ENCODE results near the gene MARCHF4. TPM values are rescaled to one million over a fixed set of nuclear protein-coding genes. Genes with fewer than 3 reads are reported as not detected.

MARCHF4 gene
- total RNA-seq, 1 experiment from 2014 or later: not detected

DNA sequence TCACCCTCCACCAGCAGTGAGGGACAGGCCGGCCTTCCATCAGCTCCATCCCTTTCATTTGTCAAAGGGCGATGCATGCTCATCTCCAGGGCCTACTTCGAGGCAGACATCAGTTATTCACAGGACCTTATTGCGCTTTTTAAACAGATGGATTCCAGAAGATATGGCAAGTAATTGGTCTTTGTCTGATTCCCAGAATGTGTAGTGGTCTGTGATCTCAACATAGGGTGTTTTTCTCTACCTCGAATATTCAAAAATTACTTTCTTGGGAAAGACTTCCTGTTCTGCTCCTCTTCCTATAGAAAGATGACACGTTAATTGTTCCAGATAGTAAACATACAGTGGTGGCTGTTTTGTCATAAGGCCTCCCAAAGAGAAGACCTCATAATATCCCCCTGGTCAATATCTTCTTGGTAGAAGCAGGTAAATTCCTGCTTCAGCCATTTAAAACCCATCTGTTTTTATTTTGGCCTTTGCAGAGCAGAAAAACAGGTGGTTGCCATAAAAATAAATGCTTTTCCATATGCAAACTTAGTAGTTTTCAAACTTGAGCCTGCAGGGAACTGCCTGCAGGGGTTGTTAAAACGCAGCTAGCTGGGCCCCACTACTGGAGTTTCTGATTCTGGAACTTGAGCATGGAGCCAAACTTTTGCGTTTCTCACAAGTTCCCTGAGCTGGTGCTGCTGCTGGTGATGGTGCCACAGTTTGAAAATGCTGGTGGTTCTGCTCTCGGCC lies 48.3 kb upstream of the MARCHF4 start:
- ATAC-seq (no peak), DNase-seq (ENCODE audit: low read depth, low spot score) (no peak)
- no peaks in the 10 kb centered on the region for H4K20me1 ChIP-seq (ENCODE audit: insufficient read depth)
- H3K4me3 ChIP-seq (replicated peaks in 1 of 2; ENCODE audit: low read depth in 1 of 2, low read length in 2 of 2): no peak overlapping the region
- H3K27me3 ChIP-seq (ENCODE audit: insufficient read depth, low read length): no peaks in the 10 kb centered on the region
- no peak overlapping the region for H3K27ac ChIP-seq (ENCODE audit: low read depth, low read length)
- no peak overlapping the region for H3K4me2 ChIP-seq (ENCODE audit: low read length)
- H3K9me3 ChIP-seq (ENCODE audit: control insufficient read depth in 1 of 2, insufficient read depth in 1 of 2, low read depth in 1 of 2, low read length in 2 of 2): peaks cover 0 to 3% of the 10 kb centered on the region in 2 experiments; a peak in 1 of 4 replicates
- ChIA-PET RAD21 (ENCODE audit: low non-redundant PET in 1 of 2, low total read pairs in 2 of 2, uncharacterized antibody in 2 of 2, unreplicated experiment in 2 of 2) (no interaction called here), CTCF (no interaction called here), POLR2A (no interaction called here)
- H2AFZ ChIP-seq (ENCODE audit: low read depth, low read length, poor library complexity, severe bottlenecking): no peak overlapping the region
- H3K4me1 ChIP-seq (ENCODE audit: control insufficient read depth in 1 of 2, insufficient read depth in 2 of 2, low read length in 2 of 2): no peaks in the 10 kb centered on the region
- H3K9me2 ChIP-seq (ENCODE audit: insufficient read depth): no peaks in the 10 kb centered on the region
- intact Hi-C loops (cut with micrococcal nuclease): no loop called here
- H3K79me2 ChIP-seq (ENCODE audit: insufficient read depth, low read length): no peaks in the 10 kb centered on the region
- TF ChIP-seq JUND (IDR thresholded peaks at IDR 0.05) (no peak), RAD21 (IDR thresholded peaks at IDR 0.05; ENCODE audit: low read depth) (no peak), SP1 (IDR thresholded peaks at IDR 0.05; ENCODE audit: low read depth) (no peak), EZH2phosphoT487 (IDR thresholded peaks at IDR 0.05; ENCODE audit: borderline replicate concordance) (no peak)
- TF ChIP-seq, protein P1, sequence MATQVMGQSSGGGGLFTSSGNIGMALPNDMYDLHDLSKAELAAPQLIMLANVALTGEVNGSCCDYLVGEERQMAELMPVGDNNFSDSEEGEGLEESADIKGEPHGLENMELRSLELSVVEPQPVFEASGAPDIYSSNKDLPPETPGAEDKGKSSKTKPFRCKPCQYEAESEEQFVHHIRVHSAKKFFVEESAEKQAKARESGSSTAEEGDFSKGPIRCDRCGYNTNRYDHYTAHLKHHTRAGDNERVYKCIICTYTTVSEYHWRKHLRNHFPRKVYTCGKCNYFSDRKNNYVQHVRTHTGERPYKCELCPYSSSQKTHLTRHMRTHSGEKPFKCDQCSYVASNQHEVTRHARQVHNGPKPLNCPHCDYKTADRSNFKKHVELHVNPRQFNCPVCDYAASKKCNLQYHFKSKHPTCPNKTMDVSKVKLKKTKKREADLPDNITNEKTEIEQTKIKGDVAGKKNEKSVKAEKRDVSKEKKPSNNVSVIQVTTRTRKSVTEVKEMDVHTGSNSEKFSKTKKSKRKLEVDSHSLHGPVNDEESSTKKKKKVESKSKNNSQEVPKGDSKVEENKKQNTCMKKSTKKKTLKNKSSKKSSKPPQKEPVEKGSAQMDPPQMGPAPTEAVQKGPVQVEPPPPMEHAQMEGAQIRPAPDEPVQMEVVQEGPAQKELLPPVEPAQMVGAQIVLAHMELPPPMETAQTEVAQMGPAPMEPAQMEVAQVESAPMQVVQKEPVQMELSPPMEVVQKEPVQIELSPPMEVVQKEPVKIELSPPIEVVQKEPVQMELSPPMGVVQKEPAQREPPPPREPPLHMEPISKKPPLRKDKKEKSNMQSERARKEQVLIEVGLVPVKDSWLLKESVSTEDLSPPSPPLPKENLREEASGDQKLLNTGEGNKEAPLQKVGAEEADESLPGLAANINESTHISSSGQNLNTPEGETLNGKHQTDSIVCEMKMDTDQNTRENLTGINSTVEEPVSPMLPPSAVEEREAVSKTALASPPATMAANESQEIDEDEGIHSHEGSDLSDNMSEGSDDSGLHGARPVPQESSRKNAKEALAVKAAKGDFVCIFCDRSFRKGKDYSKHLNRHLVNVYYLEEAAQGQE (IDR thresholded peaks at IDR 0.05; ENCODE audit: low read depth): no peak
- BruUV-seq (replicated peaks): no TSS peak
- H3K36me3 ChIP-seq (ENCODE audit: control insufficient read depth in 1 of 2, insufficient read depth in 2 of 2, low read length in 2 of 2): peaks cover 19 to 21% of the 10 kb centered on the region in 2 experiments; a peak in 3 of 4 replicates
- H3K9ac ChIP-seq (ENCODE audit: low read length): no peak overlapping the region

DNA sequence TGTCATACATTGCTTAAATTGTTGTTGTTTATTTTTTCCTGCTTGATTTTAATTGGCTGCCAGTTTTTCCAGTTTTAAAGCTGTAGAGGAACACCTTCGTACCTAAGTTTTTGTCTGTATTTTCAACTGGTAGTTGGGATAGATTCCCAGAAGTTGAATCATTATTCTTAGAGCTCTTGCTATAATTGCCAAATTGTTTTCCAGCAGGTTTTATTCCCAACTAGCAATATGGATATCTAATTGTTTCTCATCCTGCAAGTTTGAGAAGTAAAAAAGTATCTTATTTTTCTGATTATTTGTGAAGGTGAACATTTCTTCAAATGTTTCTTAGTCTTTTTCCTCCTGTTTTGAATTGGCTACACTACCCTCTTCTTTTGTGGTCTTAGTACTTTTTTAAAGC lies 46.7 kb upstream of the MARCHF4 start:
- RAD21 ChIA-PET (ENCODE audit: low non-redundant PET in 1 of 2, low total read pairs in 2 of 2, uncharacterized antibody in 2 of 2, unreplicated experiment in 2 of 2): no interaction called here
- CTCF ChIA-PET: no interaction called here
- H4K20me1 ChIP-seq (ENCODE audit: insufficient read depth): no peaks in the 10 kb centered on the region
- TF ChIP-seq, protein P2, sequence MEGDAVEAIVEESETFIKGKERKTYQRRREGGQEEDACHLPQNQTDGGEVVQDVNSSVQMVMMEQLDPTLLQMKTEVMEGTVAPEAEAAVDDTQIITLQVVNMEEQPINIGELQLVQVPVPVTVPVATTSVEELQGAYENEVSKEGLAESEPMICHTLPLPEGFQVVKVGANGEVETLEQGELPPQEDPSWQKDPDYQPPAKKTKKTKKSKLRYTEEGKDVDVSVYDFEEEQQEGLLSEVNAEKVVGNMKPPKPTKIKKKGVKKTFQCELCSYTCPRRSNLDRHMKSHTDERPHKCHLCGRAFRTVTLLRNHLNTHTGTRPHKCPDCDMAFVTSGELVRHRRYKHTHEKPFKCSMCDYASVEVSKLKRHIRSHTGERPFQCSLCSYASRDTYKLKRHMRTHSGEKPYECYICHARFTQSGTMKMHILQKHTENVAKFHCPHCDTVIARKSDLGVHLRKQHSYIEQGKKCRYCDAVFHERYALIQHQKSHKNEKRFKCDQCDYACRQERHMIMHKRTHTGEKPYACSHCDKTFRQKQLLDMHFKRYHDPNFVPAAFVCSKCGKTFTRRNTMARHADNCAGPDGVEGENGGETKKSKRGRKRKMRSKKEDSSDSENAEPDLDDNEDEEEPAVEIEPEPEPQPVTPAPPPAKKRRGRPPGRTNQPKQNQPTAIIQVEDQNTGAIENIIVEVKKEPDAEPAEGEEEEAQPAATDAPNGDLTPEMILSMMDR (IDR thresholded peaks at IDR 0.05 in 2 of 3, conservative IDR thresholded peaks at IDR 0.05 in 1 of 3; ENCODE audit: borderline replicate concordance in 1 of 3, insufficient read depth in 1 of 3, low read depth in 2 of 3, low read length in 2 of 3): no peak
- TF ChIP-seq, protein P3, sequence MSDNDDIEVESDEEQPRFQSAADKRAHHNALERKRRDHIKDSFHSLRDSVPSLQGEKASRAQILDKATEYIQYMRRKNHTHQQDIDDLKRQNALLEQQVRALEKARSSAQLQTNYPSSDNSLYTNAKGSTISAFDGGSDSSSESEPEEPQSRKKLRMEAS (IDR thresholded peaks at IDR 0.05): no peak
- TF ChIP-seq, protein P4, sequence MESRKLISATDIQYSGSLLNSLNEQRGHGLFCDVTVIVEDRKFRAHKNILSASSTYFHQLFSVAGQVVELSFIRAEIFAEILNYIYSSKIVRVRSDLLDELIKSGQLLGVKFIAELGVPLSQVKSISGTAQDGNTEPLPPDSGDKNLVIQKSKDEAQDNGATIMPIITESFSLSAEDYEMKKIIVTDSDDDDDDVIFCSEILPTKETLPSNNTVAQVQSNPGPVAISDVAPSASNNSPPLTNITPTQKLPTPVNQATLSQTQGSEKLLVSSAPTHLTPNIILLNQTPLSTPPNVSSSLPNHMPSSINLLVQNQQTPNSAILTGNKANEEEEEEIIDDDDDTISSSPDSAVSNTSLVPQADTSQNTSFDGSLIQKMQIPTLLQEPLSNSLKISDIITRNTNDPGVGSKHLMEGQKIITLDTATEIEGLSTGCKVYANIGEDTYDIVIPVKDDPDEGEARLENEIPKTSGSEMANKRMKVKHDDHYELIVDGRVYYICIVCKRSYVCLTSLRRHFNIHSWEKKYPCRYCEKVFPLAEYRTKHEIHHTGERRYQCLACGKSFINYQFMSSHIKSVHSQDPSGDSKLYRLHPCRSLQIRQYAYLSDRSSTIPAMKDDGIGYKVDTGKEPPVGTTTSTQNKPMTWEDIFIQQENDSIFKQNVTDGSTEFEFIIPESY (IDR thresholded peaks at IDR 0.05; ENCODE audit: extremely low read depth, insufficient replicate concordance, low read length): no peak
- TF ChIP-seq ZNF274 (IDR thresholded peaks at IDR 0.05; ENCODE audit: low read depth, low read length): no peak
- no peak for TF ChIP-seq ELF1 (IDR thresholded peaks at IDR 0.05; ENCODE audit: borderline replicate concordance, low read depth)
- no peak for TF ChIP-seq TCF7L2 (IDR thresholded peaks at IDR 0.05; ENCODE audit: borderline replicate concordance, extremely low read depth, insufficient read depth, insufficient read length)

More for the DNA sequence above, 46.7 kb upstream of the MARCHF4 start:
- H3K79me2 ChIP-seq (ENCODE audit: insufficient read depth, low read length): no peaks in the 10 kb centered on the region
- peaks cover 10 to 17% of the 10 kb centered on the region in 2 experiments; a peak in 2 of 4 replicates for H3K36me3 ChIP-seq (ENCODE audit: control insufficient read depth in 1 of 2, insufficient read depth in 2 of 2, low read length in 2 of 2)
- ATAC-seq (no peak), DNase-seq (ENCODE audit: low read depth, low spot score) (no peak)
- no peaks in the 10 kb centered on the region for H3K9me3 ChIP-seq (ENCODE audit: control insufficient read depth in 1 of 2, insufficient read depth in 1 of 2, low read depth in 1 of 2, low read length in 2 of 2)
- POLR2A ChIA-PET: no interaction called here
- no peak overlapping the region for H3K4me2 ChIP-seq (ENCODE audit: low read length)
- H3K27me3 ChIP-seq (ENCODE audit: insufficient read depth, low read length): no peaks in the 10 kb centered on the region
- intact Hi-C loops (cut with micrococcal nuclease): loop anchor here (10.0 kb wide), 1 partner anchor 266 kb away; no protein-coding TSS in a partner anchor
- no peak overlapping the region for H3K4me3 ChIP-seq (replicated peaks in 1 of 2; ENCODE audit: low read depth in 1 of 2, low read length in 2 of 2)
- H2AFZ ChIP-seq (ENCODE audit: low read depth, low read length, poor library complexity, severe bottlenecking): no peak overlapping the region
- H3K9me2 ChIP-seq (ENCODE audit: insufficient read depth): no peaks in the 10 kb centered on the region
- no peak overlapping the region for H3K9ac ChIP-seq (ENCODE audit: low read length)
- H3K27ac ChIP-seq (ENCODE audit: low read depth, low read length): no peak overlapping the region
- no peaks in the 10 kb centered on the region for H3K4me1 ChIP-seq (ENCODE audit: control insufficient read depth in 1 of 2, insufficient read depth in 2 of 2, low read length in 2 of 2)
- no TSS peak for BruUV-seq (replicated peaks)

Data from HCT116 (cell line).